K562 (cell line): ENCODE measurements around the gene ATP8A1. TPM values are rescaled to one million over a fixed set of nuclear protein-coding genes. Genes with fewer than 3 reads are reported as not detected.

ENCODE experiments used
- ATAC-seq: fragments of 200-7000 bp; cut with Tn5 transposase; 3 replicates; pipeline ENCODE4 v1.9.1; 2020; ENCODE audit warnings: moderate library complexity
- BruUV-seq: library from RNA; stranded (reverse); fragments of 400-500 nt; replicated peaks from 2 replicates; lab custom pipeline; 2021; lab: Mats Ljungman, UMichigan
- CTCF ChIA-PET: fragments of 300-600 bp; formaldehyde crosslinking; extraction: SDS; loops from one replicate; lab custom pipeline; 2021; ENCODE audit warnings: low intra/inter-chr PET ratio; lab: Yijun Ruan, JAX
- POLR2A ChIA-PET: fragments of 300-600, 350-650 bp; sonication (Branson Sonifier 250); formaldehyde crosslinking; extraction: SDS; loops from one replicate; lab custom pipeline; 2021; ENCODE audit warnings: antibody characterized with exemption, inconsistent platforms; lab: Yijun Ruan, JAX
- DNase-seq, 4 experiments: peaks; one replicate each; pipeline versions ENCODE4 v3.0.0 to v3.0.0-alpha.2; 2011 to 2018; ENCODE audit warnings: low spot score in 3 of 4, mixed read lengths in 3 of 4; ENCODE audit errors: extremely low read depth in 1 of 4
- FAIRE-seq: peaks from 2 replicates; lab custom pipeline; 2011; peaks lifted over from hg19 to GRCh38; lab: Jason Lieb, UNC
- H2AFZ ChIP-seq: 2 replicates; pipeline ENCODE4 v1.6.0; 2011; ENCODE audit warnings: low read depth, low read length, control low read depth, inconsistent platforms
- H3K27ac ChIP-seq: fragments of 200-600 bp; 3 replicates; pipeline ENCODE4 v1.8.0; 2011; ENCODE audit warnings: low read depth, mild to moderate bottlenecking, control low read depth, inconsistent platforms, low read length, moderate library complexity, mixed read lengths; ENCODE audit errors: extremely low read depth
- H3K27me3 ChIP-seq, 2 experiments: fragments of 300-600 bp in 1 of 2; 2 replicates in 1 of 2; 3 replicates in 1 of 2; pipeline versions ENCODE4 v1.6.0 to v1.8.0; 2011; ENCODE audit warnings: inconsistent platforms in 2 of 2, low read length in 2 of 2, mild to moderate bottlenecking in 1 of 2, mixed read lengths in 1 of 2, moderate library complexity in 1 of 2; ENCODE audit not compliant: control insufficient read depth in 2 of 2, insufficient read depth in 2 of 2
- H3K36me3 ChIP-seq: fragments of 300-600 bp; 3 replicates; pipeline ENCODE4 v1.8.0; 2011; ENCODE audit warnings: mild to moderate bottlenecking, low read length, inconsistent platforms; ENCODE audit not compliant: control insufficient read depth, insufficient read depth
- H3K4me1 ChIP-seq, 2 experiments: fragments of 200-600 bp in 1 of 2; replicated peaks in 1 of 2; 2 replicates in 1 of 2; 3 replicates in 1 of 2; pipeline versions ENCODE4 v1.5.1 to v1.8.0; 2011; ENCODE audit warnings: inconsistent platforms in 2 of 2, low read length in 2 of 2, mild to moderate bottlenecking in 1 of 2, mixed read lengths in 1 of 2, moderate library complexity in 1 of 2; ENCODE audit not compliant: control insufficient read depth in 2 of 2, insufficient read depth in 2 of 2
- H3K4me2 ChIP-seq: 2 replicates; pipeline ENCODE4 v1.6.1; 2011; ENCODE audit warnings: low read length, control low read depth, inconsistent platforms, mixed read lengths; ENCODE audit not compliant: insufficient read depth
- H3K4me3 ChIP-seq: fragments of 200-600 bp; sonication (generic), shearing (Covaris generic); 2 replicates; pipeline ENCODE4 v1.5.1; 2016; ENCODE audit warnings: control low read depth, inconsistent platforms
- H3K79me2 ChIP-seq: fragments of 200-600 bp; 3 replicates; pipeline ENCODE4 v1.8.0; 2011; ENCODE audit warnings: low read length, inconsistent platforms; ENCODE audit not compliant: control insufficient read depth, insufficient read depth
- H3K9ac ChIP-seq, 2 experiments: 2 replicates each; pipeline versions ENCODE4 v1.6.0 to v1.6.1; 2011; ENCODE audit warnings: low read depth in 2 of 2, low read length in 2 of 2, control low read depth in 1 of 2, inconsistent platforms in 1 of 2, mild to moderate bottlenecking in 1 of 2, mixed read lengths in 1 of 2; ENCODE audit not compliant: insufficient read depth in 1 of 2
- H3K9me1 ChIP-seq: one replicate; pipeline ENCODE4 v1.6.0; 2011; ENCODE audit warnings: inconsistent platforms, mild to moderate bottlenecking, low read length, moderate library complexity; ENCODE audit not compliant: control insufficient read depth, insufficient read depth
- H3K9me3 ChIP-seq: replicated peaks from 2 replicates; pipeline ENCODE4 v1.5.1; 2011; ENCODE audit warnings: low read depth, low read length, inconsistent platforms; ENCODE audit not compliant: control insufficient read depth, insufficient read depth
- H4K20me1 ChIP-seq: replicated peaks from 2 replicates; pipeline ENCODE4 v1.6.1; 2011; ENCODE audit warnings: low read length, inconsistent platforms, mixed read lengths; ENCODE audit not compliant: control insufficient read depth, insufficient read depth
- BRF1 ChIP-seq: IDR thresholded peaks from 3 replicates; pipeline ENCODE4 v1.6.1; 2011; ENCODE audit warnings: borderline replicate concordance, mild to moderate bottlenecking; ENCODE audit not compliant: insufficient read length; ENCODE audit errors: extremely low read depth
- CCNT2 ChIP-seq: IDR thresholded peaks from 2 replicates; pipeline ENCODE4 v1.6.1; 2011; ENCODE audit warnings: borderline replicate concordance, low read depth, mild to moderate bottlenecking, moderate library complexity, mixed read lengths, low read length; ENCODE audit not compliant: insufficient read length; ENCODE audit errors: extremely low read depth
- ETS1 ChIP-seq: conservative IDR thresholded peaks from 2 replicates; pipeline ENCODE4 v1.6.1; 2011; ENCODE audit warnings: low read depth, mild to moderate bottlenecking, low read length; ENCODE audit not compliant: control insufficient read depth
- HNRNPLL ChIP-seq: fragments of 200-400 bp; formaldehyde crosslinking; IDR thresholded peaks from 2 replicates; pipeline ENCODE4 v1.6.1; 2017; ENCODE audit warnings: low read length, low read depth, mild to moderate bottlenecking; ENCODE audit not compliant: poor library complexity, severe bottlenecking
- PBX2 ChIP-seq, 2 experiments: IDR thresholded peaks in 1 of 2; conservative IDR thresholded peaks in 1 of 2; 2 replicates each; pipeline ENCODE4 v1.6.1; 2016; ENCODE audit warnings: low read depth in 2 of 2, mild to moderate bottlenecking in 1 of 2, missing compliant biosample characterization in 1 of 2, missing genetic modification characterization in 1 of 2, moderate library complexity in 1 of 2
- PRPF4 ChIP-seq: fragments of 200-400 bp; formaldehyde crosslinking; IDR thresholded peaks from one replicate; pipeline ENCODE4 v1.6.1; 2017; ENCODE audit warnings: low read length, low read depth, mild to moderate bottlenecking; ENCODE audit not compliant: insufficient read depth, poor library complexity, severe bottlenecking
- RUNX1 ChIP-seq: sonication (generic); IDR thresholded peaks from 2 replicates; pipeline ENCODE4 v1.6.1; 2016; ENCODE audit warnings: antibody characterized with exemption, low read depth
- SMAD2 ChIP-seq: fragments of 150-350 bp; IDR thresholded peaks from 2 replicates; pipeline ENCODE4 v1.6.1; 2014; ENCODE audit warnings: low read depth, mild to moderate bottlenecking, low read length
- TRIM28 ChIP-seq: fragments of 450-650 bp; IDR thresholded peaks from 2 replicates; pipeline ENCODE4 v1.6.1; 2017
- WGBS: fragments of 100-300 bp; shearing (Covaris generic); methylation state at CpG from one replicate; pipeline ENCODE4 v1.1.6; 2016; ENCODE audit warnings: low coverage, mixed read lengths; ENCODE audit not compliant: insufficient coverage; ENCODE audit errors: missing lambda C conversion rate; 5-methylcytosine and 5-hydroxymethylcytosine counted together
- in situ Hi-C: fragments of 300-500 bp; cut with MboI; formaldehyde crosslinking; loops from 4 replicates; pipeline ENCODE4 v1.15.0; 2018; ENCODE audit warnings: inconsistent platforms, mixed read lengths
- intact Hi-C: fragments of 100-400 bp; cut with micrococcal nuclease; formaldehyde crosslinking; loops from 2 replicates; pipeline ENCODE4 v1.14.2; 2022
- polyA plus RNA-seq, 8 experiments: library from polyadenylated mRNA; depleted of rRNA in 4 of 8; stranded (reverse) in 5 of 8; unstranded in 3 of 8; fragments of >200 nt; fragmentation: Nextera tagmentation in 2 of 8; fragmentation: Illumina TruSeq in 1 of 8; extraction: Ambion mirVana in 2 of 8; extraction: Trizol in 1 of 8; gene quantifications; 2 replicates each; pipeline versions ENCODE4 v1.2.1 to v1.2.3, GENCODE V29; 2011 to 2014; ENCODE audit warnings: inconsistent platforms in 1 of 8, missing spikeins in 1 of 8
- total RNA-seq, 7 experiments: library from RNA; depleted of rRNA in 6 of 7; stranded (reverse); fragments of >200 nt in 6 of 7; fragmentation: Illumina TruSeq in 2 of 7; extraction: Trizol in 2 of 7; gene quantifications; 2 replicates each; pipeline versions ENCODE4 v1.2.1 to v1.2.3, GENCODE V29; 2011 to 2021; ENCODE audit warnings: low replicate concordance in 1 of 7

ATP8A1 gene
- total and polyA plus RNA-seq, 9 of the 15 experiments (the other 6 are each of a cell fraction or from before 2014, with no cell fraction given): 0.05 to 0.29 (median 0.07) TPM; not detected in 2

- intact Hi-C loops: no loop called here
- BruUV-seq: no TSS peak
- no peaks in the 10 kb centered on the region for H4K20me1 ChIP-seq
- no peaks in the 10 kb centered on the region for H3K9me3 ChIP-seq
- ATAC-seq (no peak), FAIRE-seq (no peak), DNase-seq (no peak)
- H3K27me3 ChIP-seq: no peaks in the 10 kb centered on the region
- no peaks in the 10 kb centered on the region for H3K9me1 ChIP-seq
- no peak for TF ChIP-seq CCNT2
- no peak for TF ChIP-seq TRIM28
- no peak for TF ChIP-seq PRPF4
- no peak for TF ChIP-seq BRF1
- TF ChIP-seq PBX2 (CRISPR knock-in tag; IDR thresholded peaks at IDR 0.05; ENCODE audit: low read depth): no peak
- no peak for TF ChIP-seq PBX2 (tag; conservative IDR thresholded peaks at IDR 0.05; ENCODE audit: low read depth)
- TF ChIP-seq RUNX1: no peak
- no peak for TF ChIP-seq SMAD2
- no peak for TF ChIP-seq ETS1
- TF ChIP-seq HNRNPLL: no peak
- H3K4me1 ChIP-seq: no peaks in the 10 kb centered on the region
- ChIA-PET CTCF (no interaction called here), POLR2A (no interaction called here)
- H3K27ac ChIP-seq: no peak overlapping the region
- H3K79me2 ChIP-seq: no peaks in the 10 kb centered on the region
- no peak overlapping the region for H3K4me2 ChIP-seq
- in situ Hi-C loops: no loop called here
- H2AFZ ChIP-seq: no peak overlapping the region
- no peak overlapping the region for H3K4me3 ChIP-seq
- no peaks in the 10 kb centered on the region for H3K36me3 ChIP-seq
- 0% methylated on average over 5 of the region's 5 CpGs for WGBS
- no peak overlapping the region for H3K9ac ChIP-seq
These were observed 18.6 kb downstream of the ATP8A1 start for GRCh38 chr4:42638321-42638720.
